GM15510 (cell line): ENCODE measurements around the gene C8G.

ENCODE experiments used
- POLR2A ChIP-seq: IDR thresholded peaks from 3 replicates; pipeline ENCODE4 v1.6.1; 2011; ENCODE audit warnings: borderline replicate concordance; ENCODE audit not compliant: insufficient read length; ENCODE audit errors: extremely low read depth

The C8G gene

DNA sequence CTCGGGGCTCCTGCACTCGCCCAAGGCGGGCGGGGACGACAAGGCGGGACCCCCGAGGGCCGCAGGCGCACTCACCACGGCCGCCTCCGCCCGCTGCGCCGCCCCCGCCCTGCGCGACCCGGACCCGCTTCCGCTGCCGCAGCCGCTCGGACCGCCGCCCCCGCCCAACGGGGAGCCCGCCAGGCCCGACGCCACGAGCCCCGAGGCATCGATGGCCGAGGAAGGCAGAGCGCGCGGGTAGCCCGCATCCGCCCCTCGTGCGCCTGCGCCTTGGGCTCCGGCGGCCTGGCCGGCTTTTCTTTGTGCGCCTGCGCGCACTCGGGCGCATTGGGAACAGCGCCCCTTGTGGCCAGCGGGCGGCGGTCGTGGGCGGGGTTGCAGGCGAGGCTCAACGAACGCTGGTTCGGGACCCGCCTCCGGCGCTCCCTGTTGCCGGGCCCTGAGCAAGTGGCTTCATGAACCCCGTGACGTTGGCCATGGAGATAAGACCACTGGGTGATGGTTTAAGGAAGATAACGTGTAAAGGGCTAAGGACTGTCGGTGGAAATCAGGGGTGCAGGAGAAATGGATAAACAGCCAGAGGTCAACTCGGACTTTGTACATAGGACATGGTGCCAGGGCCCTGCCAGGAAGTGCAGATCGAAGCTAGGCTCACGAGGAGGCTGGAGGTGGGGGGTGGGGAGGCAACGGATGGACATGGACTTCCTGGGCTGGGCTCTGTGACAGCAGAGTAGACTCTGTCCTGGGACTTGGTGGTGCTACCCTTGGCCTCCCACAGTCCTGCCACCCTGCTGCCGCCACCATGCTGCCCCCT lies at the start of gene C8G, which contains the start of gene FBXW5:
C8G (plus strand) TSS at position 725 of the 814 bp plus-strand sequence; CDS start at position 803, 78 bp downstream.
FBXW5 (minus strand) TSS at position 220 of the 814 bp plus-strand sequence. CDS start 655 bp downstream, outside the sequence.
- TF ChIP-seq POLR2A: peak; percentile 80

DNA sequence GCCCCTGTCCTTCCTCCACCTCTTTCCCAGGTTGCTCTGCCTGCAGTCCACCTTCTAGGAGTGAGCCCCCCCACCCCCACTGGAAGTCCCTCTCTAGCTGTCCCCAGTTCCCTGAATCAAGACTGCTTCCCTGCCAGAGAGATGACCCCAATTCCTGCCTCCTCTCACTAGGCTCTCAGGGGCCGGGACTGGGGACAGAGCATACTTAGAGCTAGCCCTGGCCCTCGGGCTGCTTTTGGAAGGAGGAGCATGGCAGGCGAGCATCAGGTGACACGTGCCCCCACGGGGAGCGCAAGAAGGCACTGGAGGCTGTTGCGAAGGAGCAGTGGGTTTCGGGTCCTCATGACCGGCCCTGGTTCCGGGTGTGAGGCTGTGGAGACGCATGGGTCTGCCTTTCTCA lies 49.0 kb upstream of the C8G start:
- TF ChIP-seq POLR2A: no peak

DNA sequence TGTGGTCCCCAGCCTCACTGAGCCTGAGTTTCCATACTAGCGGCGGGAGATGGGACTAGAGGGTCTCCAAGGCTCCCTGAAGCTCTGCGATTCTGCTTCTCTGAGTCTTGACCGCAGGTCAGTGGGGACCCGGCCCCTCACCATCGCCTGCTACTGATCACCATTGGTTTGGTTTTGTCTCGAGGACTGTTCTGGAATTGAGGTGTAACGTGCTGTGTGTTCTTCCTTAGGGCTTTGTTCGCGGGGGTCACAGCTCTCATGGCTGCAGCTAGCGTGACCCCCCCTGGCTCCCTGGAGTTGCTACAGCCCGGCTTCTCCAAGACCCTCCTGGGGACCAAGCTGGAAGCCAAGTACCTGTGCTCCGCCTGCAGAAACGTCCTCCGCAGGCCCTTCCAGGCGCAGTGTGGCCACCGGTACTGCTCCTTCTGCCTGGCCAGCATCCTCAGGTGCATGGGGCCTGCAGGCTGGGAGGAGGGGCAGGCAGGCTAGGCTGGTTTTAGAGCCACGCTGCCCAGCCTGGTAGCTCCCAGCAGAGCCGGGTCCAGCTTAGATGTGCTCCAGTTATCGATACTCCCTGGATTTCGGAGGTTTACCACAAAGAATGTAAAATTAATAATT lies 46.5 kb upstream of the C8G start:
- TF ChIP-seq POLR2A: no peak

DNA sequence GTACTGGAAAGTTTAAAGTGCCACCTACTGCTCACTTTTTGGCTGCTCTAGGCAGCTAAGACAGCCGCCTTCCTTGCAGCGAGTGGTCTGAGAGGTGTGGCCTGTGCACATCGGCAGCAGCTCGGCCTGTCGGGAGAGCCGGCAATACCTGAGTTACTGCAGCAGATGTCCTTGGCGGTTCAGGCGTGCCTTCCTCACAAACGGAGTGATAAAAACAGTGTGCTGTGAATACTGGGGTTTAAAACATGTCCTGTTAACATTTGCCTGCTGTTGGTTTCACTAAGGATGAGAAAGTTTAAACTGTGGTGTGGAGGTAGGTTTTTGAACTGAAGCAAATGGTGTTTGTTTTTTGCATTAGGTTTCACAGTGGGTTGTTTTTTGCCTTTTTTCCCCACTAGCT lies 45.8 kb upstream of the C8G start:
- no peak for TF ChIP-seq POLR2A

DNA sequence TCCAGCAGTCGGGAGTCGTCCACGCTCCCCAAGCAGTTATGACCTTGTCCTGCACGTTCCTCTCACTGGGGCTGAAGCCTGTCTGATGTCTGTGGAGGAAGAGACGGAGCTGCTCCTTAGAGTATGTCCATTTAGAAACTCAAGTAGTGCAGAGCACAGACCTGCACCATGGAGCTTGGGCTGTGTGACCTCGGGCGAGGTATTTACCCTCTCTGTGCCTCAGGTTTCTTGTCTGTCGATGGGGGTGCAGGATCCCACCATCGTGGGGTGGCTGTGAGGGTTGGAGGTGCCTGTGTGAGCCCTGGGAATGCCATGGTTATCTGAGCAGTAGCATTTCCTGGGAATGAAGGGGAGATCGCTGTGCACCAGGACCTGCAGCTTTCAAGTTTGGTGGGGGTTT lies 44.5 kb upstream of the C8G start:
- TF ChIP-seq POLR2A: no peak

DNA sequence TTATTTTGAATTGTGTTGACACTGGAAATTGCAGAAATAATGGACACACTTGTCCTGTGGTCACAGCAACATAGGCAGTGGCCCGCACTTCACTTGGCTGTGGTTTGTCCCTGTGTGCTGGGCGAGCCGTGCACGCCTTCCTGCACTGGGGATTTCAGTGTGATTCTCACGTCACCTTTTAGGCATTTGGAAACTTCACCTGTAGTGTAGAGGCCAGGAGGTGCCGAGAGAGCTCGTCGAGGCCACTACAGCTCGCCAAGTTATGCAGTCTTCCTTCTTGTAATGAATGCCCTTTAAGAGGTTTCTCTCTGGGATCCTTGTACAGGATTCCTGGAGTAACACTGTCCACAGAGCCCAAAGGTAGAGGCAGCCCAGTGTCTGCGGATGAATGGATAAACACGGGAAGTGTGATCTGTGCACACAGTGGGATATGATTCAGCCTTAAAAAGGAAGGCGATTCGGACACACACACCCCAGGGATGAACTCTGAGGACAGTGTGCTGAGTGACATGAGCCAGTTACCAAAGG lies 44.0 kb upstream of the C8G start:
- TF ChIP-seq POLR2A: no peak

DNA sequence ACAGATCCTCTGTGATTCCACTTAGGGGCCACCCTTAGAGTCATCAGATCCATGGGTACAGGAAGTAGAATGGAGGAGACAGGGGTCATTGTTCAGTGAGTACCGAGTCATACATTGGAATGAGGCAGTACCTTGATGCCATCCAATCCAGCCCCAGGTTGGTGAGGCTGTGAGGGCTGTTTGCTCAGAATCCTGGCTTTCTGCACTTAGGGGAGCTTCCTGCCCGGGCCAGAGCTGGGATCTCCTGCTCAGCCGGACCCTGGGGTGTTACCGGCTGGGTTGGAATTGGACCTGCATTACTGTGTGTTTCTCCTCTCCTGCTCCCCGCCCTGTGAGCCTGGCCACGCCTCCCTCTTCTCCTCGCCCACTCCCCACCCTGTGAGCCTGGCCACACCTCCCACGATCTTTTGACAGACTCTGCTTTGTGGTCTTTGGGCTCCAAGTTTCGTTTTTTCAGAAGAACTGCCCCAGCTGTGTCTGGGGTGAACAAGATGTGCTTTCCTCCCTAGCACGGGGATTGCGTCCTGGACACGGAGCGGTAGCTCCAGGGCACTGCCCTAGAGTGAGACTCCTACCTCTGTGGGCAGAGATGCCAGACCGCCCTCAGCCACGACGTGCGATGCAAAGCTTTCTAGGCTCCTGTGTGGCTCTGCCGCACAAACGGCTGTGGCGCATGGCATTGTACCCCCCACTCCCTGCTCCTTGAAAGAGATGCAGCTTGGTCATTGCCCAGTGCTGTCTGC lies 43.4 kb upstream of the C8G start:
- peak; percentile 40 for TF ChIP-seq POLR2A

DNA sequence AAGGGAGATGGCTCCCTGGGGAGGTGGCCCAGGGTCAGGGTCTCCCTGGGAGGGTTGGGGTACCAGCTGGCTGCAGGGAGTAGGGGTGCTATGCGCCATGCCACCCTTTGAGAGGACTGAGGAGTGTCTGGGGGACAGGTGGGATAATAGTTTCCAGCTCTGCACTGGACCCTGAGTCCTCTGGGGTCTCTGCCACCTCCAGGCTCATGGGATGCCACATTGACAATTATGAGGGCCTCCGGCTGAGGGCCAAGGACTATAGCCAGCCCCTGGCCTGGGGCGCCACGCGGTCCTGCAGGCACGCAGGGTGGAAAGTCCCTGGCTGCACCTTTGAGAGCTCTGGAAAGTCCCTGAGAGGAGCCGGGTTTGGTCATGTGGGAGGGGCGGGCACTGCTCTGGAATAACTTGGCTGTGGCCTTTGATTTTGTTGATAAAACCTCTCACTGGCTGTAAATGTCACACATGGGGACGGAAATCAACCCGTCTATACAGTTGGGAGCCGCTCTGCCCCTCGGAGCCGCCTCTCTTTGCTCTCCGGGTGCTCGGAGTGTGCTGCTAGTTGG lies 42.7 kb upstream of the C8G start:
- TF ChIP-seq POLR2A: peak; percentile 34

DNA sequence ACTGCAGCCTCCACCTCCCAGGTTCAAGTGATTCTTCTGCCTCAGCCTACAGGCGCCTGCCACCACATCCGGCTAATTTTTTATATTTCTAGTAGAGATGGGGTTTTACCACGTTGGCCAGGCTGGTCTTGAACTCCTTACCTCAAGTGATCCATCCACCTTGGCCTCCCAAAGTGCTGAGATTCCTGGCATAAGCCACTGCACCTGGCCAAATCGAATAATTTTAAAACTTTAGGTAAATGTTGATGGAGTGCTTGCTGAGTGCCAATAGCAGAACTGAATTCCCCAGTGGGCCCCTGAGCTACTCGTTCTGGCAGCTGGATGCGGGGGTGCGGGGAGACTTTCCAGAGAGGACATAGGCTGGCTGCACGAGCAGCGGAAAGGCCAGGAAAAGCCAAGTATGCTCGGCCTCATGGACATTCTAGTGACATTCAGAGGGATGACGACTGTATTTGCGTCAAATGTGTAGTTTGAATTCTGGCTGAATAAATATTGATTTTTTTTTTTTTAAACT lies 41.9 kb upstream of the C8G start:
- TF ChIP-seq POLR2A: no peak

DNA sequence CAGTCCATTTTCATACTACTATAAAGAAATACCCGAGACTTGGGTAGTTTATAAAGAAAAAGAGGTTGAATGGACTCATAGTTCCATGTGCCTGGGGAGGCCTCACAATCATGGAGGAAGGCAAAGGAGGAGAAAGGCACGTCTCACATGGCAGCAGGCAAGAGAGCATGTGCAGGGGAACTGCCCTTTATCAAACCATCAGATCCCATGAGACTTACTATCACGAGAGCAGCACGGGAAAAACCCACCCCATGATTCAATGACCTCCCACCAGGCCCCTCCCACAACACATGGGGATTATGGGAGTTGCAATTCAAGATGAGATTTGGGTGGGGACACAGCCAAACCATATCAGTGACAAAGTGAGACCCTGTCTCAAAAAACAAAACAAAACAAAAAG lies 38.8 kb upstream of the C8G start:
- no peak for TF ChIP-seq POLR2A

DNA sequence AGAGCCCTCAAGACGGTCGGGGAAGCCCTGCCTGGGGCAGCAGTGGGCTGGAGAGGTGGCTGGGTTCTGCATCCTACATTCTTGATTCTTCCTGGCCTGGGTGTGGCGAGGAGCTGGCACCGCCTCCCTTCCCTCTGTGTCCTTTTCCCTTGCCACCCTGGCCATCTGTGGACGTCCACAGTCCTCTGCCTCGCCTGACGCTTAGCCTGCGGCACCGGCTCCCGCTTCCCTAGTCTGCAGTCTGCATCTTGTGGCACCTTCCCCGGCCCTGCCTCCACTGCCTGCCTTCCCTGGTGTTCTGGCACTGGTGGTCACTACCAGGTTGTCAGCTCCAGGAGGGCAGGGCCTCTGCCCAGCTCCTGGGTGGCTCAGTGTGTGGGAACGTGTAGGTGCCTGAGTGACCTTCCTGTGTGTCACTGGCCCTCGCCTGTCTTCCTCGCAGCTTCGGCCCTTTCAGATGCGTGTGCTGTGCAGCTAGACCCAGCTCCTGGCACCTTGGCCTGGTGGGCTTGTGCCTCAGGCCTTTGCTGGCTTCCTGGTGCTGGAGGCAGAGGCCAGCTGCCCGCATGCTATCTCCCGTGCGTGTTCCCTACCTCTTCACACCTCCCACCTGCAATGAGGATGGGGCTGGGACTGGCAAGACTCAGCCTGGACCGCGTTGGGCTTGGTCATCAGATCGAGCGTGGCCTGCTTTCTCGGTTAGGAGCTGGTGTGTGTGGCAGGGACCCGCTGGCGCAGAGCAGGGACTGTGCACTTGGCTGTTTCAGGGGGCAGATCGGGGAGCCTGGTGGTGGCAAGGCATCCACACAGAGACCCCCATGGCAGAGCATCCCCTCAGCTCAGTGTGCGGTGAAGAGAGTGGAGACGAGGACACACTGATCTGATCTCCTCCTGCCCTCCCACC lies 37.8 kb upstream of the C8G start:
- TF ChIP-seq POLR2A: no peak

DNA sequence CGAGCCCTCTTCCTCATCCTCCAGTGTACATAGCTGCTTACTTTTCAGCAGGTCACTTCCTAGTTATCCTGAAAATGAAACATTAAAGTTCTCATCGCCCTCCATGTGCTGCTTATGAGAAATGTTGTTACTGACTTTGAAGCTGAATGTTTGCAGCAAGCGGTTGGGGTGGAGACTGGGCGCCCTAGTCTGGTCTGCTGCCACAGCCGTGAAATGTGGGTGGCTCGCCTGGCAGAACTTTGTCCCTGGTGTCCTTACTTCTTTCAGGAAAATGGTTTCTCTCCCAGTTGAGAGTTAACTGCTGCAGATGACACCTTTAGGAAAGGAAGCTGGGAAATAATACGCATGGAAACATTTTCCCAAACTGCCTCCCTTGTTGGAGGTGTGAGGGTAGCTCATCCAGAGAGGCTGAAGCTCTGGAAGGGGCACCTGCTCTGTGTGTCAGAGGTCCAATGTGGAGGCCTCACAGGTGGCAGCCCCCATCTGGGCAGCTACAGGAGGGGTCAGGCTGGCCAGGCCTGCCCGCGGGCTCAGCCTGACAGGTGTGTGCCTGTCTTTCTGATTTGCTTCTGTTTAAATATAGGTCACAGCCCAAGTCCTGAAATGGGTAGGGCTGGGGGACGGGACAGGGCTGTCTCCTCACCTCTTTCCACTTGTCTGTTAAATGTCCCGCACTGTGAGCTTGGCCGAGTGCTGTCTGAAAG lies 34.7 kb upstream of the C8G start:
- TF ChIP-seq POLR2A: no peak

DNA sequence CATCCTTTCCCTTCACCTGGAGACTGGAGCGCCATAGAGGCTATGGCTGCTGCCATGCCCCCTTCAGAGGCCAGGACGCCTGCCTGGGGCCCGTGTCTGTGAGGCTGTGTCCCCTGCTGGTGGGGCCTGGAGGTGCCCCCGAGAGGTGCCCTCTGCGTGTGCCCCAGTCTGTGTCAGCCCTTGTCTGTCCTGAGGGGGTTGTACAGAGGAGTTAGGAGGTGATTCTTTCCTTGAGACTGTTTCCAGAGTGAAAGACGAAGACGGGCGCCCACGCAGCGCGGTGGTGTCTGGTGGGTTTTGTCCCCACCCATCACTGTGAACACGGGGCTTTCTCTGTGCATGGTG lies 34.2 kb upstream of the C8G start:
- TF ChIP-seq POLR2A: no peak
